HG03378 (cell line): ENCODE results near the gene CMTR1.
A peak's percentile ranks its signal among the peaks of the same experiment; 100 is the strongest.
"Not testable (repeated sequence)": the region's sequence is repeated elsewhere in the genome, so short reads cannot be mapped to it uniquely, and the experiment has no call there.

Experiments used
- ATAC-seq: cut with Tn5 transposase; IDR thresholded peaks from one replicate; pipeline ENCODE4 v1.9.1; 2021; ENCODE audit warnings: mild to moderate bottlenecking, moderate library complexity; ENCODE audit not compliant: unreplicated experiment

The CMTR1 gene

DNA sequence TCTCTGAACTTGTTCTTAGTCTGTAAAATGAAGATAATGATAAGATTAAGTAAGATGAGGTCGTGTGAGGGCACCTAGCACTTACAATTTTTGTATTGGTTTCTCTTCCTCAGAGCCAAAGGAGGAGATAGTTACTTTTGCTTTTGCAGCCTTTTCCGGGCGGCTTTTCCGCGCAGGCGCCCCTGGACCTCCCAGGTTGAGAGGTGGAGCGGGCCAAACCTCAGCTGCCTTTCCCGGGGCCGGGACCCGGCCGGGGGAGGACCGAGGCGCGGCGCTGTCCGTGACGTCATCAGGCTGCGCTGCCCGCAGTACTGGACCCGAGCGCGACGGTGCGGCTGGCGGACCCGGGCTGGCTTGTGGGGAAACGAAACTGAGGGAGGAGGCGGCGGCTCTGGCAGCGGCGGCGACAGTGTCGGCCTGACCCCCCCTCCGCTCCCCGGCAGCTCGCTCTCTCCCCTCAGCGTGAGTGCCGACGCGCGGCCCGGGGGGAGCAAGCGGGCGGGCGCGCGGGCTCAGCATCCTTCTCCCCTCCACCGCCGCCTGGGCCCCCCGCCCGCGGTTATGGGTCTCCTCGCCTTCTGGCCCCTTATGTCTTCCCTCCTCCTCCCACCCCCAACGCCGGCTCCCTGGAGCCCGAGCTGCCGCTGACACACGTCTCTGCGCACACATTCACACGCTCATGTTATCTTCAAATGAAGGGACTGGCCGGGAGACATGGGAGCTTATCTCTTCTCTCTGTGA lies at the start of gene CMTR1:
CMTR1 (plus strand) TSS at position 306 of the 741 bp plus-strand sequence. CDS start 2,409 bp downstream, outside the sequence.
- ATAC-seq: peak; percentile 67

GRCh38 chr6:37388578-37388977 lies 44.4 kb upstream of the CMTR1 start:
- ATAC-seq: no peak

GRCh38 chr6:37389857-37390256 lies 43.2 kb upstream of the CMTR1 start:
- no peak for ATAC-seq

DNA sequence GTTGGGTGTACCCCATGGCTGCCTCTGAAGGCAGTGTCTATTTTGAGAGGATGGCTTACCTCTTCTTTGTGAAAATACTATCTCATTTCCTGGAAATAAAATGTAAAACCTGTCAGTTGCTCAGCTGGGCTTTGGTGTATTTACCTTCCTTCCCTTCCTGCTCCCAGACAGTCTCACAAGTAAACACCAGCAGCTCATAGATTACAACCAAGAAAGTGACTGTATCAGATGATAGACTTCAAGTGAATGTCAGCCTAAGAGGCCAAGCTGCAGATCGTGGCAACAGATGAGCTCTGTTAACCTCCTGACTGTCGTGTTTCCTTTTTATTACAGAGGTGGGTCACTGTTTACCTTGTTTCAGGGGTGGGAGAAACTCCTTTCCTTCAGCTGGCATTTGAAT lies 41.9 kb upstream of the CMTR1 start:
- ATAC-seq: no peak

DNA sequence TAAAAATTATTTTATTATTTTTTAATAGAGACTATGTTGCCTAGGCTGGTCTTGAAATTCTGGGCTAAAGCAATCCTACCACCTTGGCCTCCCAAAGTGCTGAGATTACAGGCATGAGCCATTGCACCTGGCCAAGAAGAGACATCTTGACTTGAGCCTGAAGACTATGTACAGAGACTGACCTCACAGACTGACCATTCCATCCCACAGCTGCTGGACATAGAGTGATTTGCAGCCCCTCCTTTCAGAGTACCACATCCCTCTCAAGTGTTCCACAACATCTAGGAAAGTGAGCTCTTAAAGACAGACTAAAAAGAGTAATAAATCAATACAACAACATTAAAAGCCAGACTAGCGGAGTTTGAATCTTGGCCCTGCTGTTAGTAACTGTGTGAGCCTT lies 40.2 kb upstream of the CMTR1 start:
- no peak for ATAC-seq

DNA sequence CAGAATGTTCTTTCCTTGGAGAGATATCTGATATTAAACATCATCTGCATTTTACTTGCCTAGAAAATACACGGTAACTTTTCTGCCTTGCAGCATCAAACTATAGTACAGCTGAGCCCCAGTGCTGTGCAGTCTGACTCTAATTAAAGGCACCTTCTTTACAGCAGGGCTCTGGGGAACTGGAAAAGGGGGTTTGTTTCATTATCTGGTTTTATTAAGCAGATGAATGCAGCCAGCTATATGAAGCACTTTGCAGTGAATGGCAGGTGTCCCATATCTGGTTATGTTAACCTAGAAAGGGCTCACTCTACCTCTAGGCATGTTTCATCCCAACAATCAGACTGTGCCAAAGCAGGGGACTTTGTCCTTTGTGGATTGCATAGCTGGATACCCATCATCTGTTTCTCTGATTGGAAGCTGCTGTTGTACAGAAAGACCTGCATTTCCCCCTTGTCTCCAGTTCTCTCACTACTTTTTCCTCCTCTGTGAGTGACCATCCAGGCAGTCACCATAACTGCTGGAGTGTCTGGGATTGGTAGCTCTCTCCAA lies 39.6 kb upstream of the CMTR1 start:
- no peak for ATAC-seq

DNA sequence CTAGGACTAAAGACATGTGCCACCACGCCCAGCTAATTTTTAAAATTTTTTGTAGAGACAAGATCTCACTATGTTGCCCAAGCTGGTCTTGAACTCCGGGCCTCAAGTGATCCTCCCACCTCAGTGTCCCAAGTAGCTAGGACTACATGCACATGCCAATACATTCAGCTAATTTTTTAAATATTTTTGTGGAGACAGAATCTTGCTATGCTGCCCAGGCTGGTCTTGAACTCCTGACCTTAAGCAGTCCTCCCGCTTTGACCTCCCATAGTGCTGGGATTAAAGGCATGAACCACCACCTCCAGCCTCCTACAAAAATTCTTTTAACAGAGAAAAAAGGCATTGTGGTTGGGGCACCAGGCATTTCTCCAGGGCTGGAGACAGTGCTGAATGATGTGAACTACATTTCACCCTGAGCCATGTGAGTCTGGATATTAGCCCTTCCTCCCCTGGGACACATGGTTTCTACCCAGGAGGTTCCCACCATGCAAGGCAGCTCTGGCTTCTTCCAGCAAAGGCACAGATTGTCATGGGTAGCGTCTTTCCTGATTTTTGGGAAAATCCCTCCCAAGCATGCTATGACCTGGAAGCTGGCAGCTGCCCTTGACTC lies 36.3 kb upstream of the CMTR1 start:
- no peak for ATAC-seq

DNA sequence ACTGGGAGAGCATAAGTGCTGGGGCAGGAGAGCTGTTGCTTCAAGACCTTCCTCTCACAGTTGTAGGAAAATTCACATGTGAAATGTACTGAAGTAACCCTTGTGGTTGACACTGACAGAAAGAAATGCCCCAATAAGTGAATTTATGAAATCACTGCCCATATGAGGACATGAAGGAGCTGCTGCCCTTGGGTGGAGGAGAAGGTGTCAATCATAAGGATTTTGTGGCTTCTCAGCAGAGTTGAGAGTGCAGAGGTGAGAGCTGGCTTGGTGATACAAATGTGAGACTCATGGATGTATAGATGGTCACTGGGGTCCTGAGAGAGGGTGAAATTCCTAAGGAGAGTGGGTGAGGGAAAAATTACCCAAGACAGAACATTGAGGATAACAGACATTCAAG lies 33.9 kb upstream of the CMTR1 start:
- ATAC-seq: no peak

DNA sequence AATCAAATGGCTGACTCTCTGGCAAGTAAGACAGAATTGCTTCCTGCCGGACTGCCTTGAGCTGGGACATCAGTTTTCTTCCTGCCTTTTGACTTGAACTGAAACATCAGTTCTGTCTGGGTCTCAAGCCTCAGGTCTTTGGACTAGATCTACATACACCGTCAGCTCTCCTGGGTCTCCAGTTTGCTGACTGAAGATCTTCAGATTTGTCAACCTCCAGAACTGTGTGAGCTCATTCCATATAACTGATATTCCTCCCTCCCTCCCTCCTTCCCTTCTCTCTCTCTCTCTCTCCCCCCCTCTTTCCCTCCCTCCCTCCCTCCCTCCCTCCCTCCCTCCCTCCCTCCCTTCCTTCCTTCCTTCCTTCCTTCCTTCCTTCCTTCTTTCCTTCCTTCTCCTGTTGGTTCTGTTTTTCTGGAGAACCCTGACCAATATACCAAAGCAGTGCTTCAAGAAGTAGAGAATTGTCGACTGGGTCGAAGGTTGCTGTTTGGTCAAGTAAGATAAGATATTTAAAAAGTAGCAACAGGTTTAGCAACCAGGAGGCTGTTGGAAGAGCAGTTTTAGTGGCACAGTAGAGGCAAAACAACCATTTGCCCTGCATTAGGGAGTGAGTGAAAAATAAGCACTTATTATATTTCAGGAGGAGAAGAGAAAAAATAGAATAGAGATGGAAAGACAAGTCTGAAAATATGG lies 33.1 kb upstream of the CMTR1 start:
- ATAC-seq: no peak

GRCh38 chr6:37401658-37402057 lies 31.4 kb upstream of the CMTR1 start:
- ATAC-seq: not testable (repeated sequence)

DNA sequence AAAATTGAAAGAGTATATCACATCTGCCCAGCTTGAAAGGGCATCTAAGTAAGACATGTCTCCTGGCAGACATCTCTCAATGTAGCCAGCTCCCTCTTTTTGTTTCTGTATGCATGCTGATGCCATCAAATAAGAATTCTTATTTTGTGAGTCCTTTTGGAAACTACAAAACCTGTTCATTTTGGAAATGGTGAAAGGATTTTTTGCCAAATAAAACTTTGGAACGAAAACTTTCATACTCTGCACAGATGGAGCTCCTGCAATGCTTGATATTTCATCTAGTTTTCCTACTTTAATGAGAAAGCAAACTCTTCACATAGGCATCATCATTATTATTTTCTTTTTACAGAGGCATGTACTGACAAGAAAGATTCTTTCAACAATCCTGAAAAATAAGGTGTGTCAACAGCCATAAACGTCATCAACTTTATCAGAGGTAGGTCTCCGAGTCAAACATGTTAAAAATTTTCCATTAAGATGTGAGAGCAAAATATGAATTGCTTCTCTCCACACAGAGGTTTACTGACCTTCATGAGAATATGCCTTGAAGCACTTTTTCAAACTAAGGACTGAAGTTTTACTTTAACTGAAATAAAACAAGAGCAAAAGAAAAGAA lies 26.2 kb upstream of the CMTR1 start:
- no peak for ATAC-seq

DNA sequence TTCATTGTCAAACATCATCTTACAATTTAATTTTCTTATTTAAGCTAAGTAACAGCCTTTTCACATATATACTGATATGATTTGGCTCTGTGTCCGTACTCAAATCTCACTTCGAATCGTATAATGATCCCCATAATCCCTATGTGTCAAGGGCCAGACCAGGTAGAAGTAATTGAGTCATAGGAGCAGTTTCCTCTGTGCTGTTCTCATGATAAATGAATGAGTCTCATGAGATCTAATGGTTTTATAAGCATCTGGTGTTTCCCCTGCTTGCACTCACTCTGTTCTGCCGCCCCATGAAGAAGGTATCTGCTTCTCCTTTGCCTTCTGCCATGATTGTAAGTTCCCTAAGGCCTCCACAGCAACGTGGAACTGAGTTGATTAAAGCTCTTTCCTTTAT lies 25.1 kb upstream of the CMTR1 start:
- ATAC-seq: no peak

- ATAC-seq: no peak
Observed at GRCh38 chr6:37409501-37409900, 23.5 kb upstream of the CMTR1 start.

DNA sequence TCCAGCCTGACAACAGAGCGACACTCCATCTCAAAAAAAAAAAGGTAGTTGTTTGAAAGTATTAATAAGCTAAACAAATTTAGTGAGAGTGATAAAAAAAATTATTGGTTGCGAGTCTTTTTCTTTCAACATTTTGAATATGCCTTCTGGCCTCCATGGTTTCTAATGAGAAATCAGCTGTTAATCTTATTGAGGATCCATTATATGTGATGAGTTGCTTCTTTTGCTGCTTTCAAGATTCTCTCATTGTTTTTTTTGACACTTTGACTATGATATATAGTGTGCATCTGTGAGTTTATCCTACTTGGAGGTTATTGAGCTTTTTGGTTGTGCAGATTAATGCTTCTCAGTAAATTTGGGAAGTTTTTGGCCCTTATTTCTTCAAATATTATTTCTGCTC lies 15.6 kb upstream of the CMTR1 start:
- ATAC-seq: no peak

- no peak for ATAC-seq
Observed at GRCh38 chr6:37418722-37419121, 14.3 kb upstream of the CMTR1 start.

DNA sequence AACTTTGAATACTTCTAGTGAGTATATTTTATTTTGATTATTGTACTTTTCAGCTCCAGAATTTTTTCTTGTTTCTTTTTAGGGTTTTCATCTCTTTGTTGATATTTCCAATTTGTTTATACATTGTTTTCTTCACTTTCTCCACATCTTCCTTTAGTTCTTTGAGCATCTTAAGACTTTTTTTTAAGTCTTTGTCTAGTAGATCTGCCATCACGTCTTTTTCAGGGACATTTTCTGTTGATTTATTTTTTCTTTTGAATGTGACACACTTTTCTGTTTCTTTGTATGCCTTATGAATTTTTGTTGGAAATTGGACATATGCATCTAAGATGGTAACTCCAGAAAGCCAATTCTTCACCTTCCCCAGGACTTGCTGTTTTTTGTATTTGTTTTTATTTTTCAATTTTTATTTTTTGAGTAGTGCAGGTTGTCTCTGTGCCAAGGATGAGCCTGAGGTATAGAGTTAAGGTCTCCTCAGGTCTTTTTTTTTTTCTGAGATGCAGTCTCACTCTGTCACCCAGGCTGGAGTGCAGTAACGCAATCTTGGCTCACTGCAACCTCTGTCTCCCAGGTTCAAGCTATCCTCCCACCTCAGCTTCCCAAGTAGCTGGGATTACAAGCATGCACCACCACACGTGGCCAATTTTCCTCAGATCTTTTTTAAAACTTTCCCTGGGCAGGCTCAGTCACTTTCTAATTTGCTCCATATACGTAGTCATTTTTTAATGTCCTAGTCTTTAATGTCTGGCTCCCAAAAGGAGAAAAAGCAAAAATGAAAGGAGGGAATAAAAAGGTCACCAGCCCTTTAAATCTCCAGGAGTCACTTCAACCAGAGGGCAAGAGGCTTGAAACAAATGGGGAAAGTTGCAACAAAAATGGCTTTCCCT lies 6.7 kb upstream of the CMTR1 start:
- no peak for ATAC-seq

DNA sequence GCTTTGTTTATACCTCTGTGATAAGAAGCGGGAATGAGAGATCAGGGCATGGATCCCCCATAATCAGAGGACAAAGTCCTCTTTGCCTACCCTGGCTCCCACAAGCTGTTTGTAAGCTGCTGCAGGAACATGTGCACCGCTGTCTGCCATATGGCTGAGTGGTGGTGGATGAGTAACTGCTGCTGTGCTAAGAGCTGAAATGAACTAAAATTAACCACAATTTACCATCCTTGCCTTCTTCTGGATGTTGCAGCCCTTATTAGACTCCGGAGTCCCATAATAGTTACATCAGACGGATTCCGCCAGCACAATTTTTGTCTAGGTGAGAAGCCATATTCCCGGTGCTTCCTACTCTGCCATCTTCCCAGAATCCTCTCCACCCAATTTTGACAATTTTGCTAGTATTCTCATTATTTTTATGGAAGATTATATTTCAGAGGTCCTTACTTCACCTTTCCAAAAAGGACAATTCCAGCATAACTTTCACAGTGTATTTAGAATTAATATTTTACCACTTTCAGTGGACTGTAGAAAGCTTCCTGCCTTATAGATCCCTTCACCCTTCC lies 6.0 kb upstream of the CMTR1 start:
- ATAC-seq: no peak

DNA sequence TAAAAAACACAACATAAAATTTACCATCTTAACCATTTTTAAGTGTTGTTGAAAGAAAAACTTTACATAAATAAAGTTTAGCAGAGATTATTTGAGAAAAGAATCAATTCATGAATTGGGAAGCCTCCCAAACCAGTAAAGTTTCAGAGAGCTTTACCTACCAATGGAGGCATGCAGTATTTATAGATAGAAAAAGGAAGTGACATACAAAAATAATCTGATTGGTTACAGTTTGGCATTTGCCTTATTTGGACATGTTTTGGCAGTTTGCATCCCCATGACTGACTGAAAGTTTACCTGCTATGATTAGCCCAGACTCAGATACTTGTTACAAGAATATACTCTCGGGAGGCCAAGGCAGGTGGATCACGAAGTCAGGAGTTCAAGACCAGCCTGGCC lies 3.7 kb upstream of the CMTR1 start:
- ATAC-seq: no peak

DNA sequence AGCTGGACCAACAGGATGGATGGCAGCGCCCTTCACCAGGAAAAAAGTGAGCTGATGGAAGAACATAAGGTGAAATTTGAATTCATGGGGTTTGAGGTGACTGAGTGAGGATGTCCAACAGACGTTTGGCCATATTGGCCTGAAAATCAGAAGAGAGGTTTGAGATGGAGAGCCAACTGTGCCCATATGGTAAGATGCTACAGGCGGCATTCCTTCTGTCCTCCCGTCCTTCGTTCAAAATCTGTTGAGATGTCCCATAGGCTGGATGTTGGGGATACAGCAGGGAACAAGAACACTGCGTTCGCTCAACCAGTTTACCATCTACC lies 468 bp upstream of the CMTR1 start:
- ATAC-seq: no peak

GRCh38 chr6:37433657-37434271 lies 743 bp downstream of the CMTR1 start:
- peak; percentile 32 for ATAC-seq
